ENCODE data around the gene CTRB2. TPM values are rescaled to one million over a fixed set of nuclear protein-coding genes. Genes with fewer than 3 reads are reported as not detected.

The CTRB2 gene
- total and polyA plus RNA-seq, 4 donors: 0.09 to 0.33 TPM; not detected in 2

- DNase-seq (ENCODE audit: low spot score): no peak
- no peaks in the 10 kb centered on the region for H3K9me3 ChIP-seq (ENCODE audit: control insufficient read depth in 4 of 4, low read length in 3 of 4)
- peaks cover 3 to 33% (median 21%) of the 10 kb centered on the region in 4 donors for H3K36me3 ChIP-seq (ENCODE audit: control insufficient read depth in 4 of 4, insufficient read depth in 3 of 4, low read depth in 1 of 4, low read length in 3 of 4)
- H3K4me3 ChIP-seq (ENCODE audit: low read depth in 1 of 3, low read length in 3 of 3): no peak overlapping the region
- H3K27me3 ChIP-seq (ENCODE audit: control insufficient read depth in 4 of 4, insufficient read depth in 4 of 4, low read length in 3 of 4): no peaks in the 10 kb centered on the region
- H3K9ac ChIP-seq (ENCODE audit: low read depth in 1 of 2, low read length in 2 of 2): no peak overlapping the region
- no peak overlapping the region for H3K27ac ChIP-seq (ENCODE audit: low read depth in 1 of 2, low read length in 2 of 2)
- 73% methylated on average over 7 of the region's 7 CpGs for WGBS
- H3K4me1 ChIP-seq (ENCODE audit: control insufficient read depth in 4 of 4, insufficient read depth in 4 of 4, low read length in 3 of 4): peaks cover 0 to 3% (median 0%) of the 10 kb centered on the region in 4 donors
- TF ChIP-seq TAF1 (conservative IDR thresholded peaks at IDR 0.05) (no peak), CTCF (IDR thresholded peaks at IDR 0.05; ENCODE audit: low read depth, low read length, missing input control) (no peak)
Measured at GRCh38 chr16:75233611-75233938, 26.6 kb upstream of the CTRB2 start.

- peaks cover 3 to 33% (median 25%) of the 10 kb centered on the region in 4 donors for H3K36me3 ChIP-seq (ENCODE audit: control insufficient read depth in 4 of 4, insufficient read depth in 3 of 4, low read depth in 1 of 4, low read length in 3 of 4)
- no peaks in the 10 kb centered on the region for H3K9me3 ChIP-seq (ENCODE audit: control insufficient read depth in 4 of 4, low read length in 3 of 4)
- no peak for TF ChIP-seq YY1 (IDR thresholded peaks at IDR 0.05)
- TF ChIP-seq JUND (IDR thresholded peaks at IDR 0.05): no peak
- TF ChIP-seq FOXA1 (IDR thresholded peaks at IDR 0.05): no peak
- TF ChIP-seq ATF3 (IDR thresholded peaks at IDR 0.05): no peak
- no peak for TF ChIP-seq TAF1 (conservative IDR thresholded peaks at IDR 0.05)
- TF ChIP-seq FOXA2 (IDR thresholded peaks at IDR 0.05): no peak
- no peak for TF ChIP-seq MAX (IDR thresholded peaks at IDR 0.05)
- TF ChIP-seq CTCF (IDR thresholded peaks at IDR 0.05; ENCODE audit: low read depth, low read length, missing input control): no peak
- TF ChIP-seq ZBTB33 (IDR thresholded peaks at IDR 0.05): no peak
- TF ChIP-seq SP1 (IDR thresholded peaks at IDR 0.05): no peak
- no peak for TF ChIP-seq NR2F2 (IDR thresholded peaks at IDR 0.05)
- no peak for TF ChIP-seq REST (IDR thresholded peaks at IDR 0.05)
- TF ChIP-seq GABPA (IDR thresholded peaks at IDR 0.05 in 1 of 2, conservative IDR thresholded peaks at IDR 0.05 in 1 of 2): no peak
- TF ChIP-seq RXRA (IDR thresholded peaks at IDR 0.05): no peak
- no peak for TF ChIP-seq HNF4A (conservative IDR thresholded peaks at IDR 0.05)
- no peak for TF ChIP-seq EGR1 (IDR thresholded peaks at IDR 0.05; ENCODE audit: low read depth in 2 of 2)
- TF ChIP-seq HNF4G (IDR thresholded peaks at IDR 0.05): no peak
- TF ChIP-seq RAD21 (IDR thresholded peaks at IDR 0.05): no peak
- no peaks in the 10 kb centered on the region for H3K27me3 ChIP-seq (ENCODE audit: control insufficient read depth in 4 of 4, insufficient read depth in 4 of 4, low read length in 3 of 4)
- no peak overlapping the region for H3K27ac ChIP-seq (ENCODE audit: low read depth in 1 of 2, low read length in 2 of 2)
- H3K9ac ChIP-seq (ENCODE audit: low read depth in 1 of 2, low read length in 2 of 2): no peak overlapping the region
- no peak overlapping the region for H3K4me3 ChIP-seq (ENCODE audit: low read depth in 1 of 3, low read length in 3 of 3)
- no peaks in the 10 kb centered on the region for H3K4me1 ChIP-seq (ENCODE audit: control insufficient read depth in 4 of 4, insufficient read depth in 4 of 4, low read length in 3 of 4)
- WGBS: 87% methylated on average over 11 of the region's 11 CpGs
- no peak for DNase-seq (ENCODE audit: low spot score)
Measured at GRCh38 chr16:75231570-75231969, 24.6 kb upstream of the CTRB2 start.

Data from liver (tissue), 9 donors.